ENCODE data around the gene CCNF.
"Not testable (repeated sequence)": the region's sequence is repeated elsewhere in the genome, so short reads cannot be mapped to it uniquely, and the experiment has no call there.

CCNF gene

DNA sequence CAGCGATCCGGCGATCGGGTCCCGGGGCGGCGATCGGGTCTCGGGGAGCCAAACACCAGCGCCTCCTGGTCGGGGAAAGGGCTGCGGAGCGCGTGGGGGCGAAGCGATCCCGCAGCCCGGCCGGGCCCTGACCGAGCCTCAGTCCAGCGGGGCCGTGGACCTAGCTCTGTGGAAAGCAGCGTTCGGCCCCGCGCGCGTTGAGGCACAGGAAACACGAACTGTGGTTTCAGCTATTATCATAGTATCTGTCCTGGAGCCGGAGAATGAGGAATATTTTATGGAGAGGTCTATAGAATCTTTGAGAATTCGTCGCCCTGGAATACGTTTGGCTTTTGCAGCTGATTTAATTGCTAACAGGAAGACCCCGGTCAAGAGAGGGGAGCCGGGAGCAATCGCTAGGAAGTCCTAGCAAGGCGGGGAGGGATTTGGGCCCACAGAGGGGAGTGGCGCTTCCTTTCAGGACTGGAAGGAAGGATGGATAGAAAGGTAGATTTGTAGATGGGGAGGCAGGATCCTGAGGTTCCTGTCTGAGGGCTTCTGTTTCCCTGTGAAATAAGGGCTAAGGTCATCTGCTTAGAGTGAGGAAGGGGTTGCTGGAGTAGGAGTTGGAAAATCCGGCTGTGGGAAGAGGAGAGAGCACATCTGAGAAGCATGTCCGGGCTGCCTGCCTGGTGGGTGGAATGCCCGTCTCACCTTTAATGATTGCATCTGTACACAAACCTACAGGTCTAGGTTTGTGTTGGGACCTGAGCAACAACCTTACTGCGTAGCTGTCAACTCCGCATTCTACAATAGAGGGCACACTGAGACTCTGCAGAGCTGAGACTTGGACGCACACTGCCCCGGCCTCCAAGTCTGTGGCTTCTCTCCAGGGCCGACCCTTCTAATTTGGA lies 770 bp downstream of the CCNF start:
- peak; percentile 11 for DNase-seq

GRCh38 chr16:2432286-2432685 lies 3.0 kb downstream of the CCNF start:
- no peak for DNase-seq

DNA sequence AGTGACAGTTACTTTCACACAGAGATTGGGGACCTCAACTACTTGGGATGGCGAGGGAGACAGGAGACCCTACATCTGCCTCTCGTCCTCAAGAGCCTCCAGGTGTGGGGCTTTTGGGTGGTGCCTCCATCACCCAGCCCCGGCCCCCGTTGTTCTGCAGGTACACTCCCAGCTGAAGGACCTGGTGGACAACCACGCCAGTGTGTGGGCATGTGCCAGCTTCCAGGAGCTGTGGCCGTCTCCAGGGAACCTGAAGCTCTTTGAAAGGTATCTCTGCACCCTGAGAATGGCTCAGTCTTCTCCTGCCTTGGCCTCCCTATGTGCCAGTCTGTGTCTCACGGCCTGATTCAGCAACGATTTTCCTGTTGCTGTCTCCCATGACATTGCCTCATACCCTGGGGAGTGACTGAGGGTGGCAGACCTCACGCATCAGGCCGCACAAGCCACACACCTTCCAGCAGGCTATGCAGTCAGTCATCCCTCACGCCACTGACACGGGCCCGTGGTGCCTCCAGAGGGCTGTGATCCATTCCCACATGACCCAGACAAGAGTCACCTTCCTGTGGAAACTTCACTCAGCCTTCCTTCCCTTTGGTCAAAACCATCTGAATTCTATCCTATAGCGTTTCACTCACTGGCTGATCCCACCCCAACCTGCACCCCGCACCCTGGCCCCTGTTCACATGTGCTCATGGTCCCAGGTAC lies 3.7 kb downstream of the CCNF start:
- DNase-seq, result no peak

DNA sequence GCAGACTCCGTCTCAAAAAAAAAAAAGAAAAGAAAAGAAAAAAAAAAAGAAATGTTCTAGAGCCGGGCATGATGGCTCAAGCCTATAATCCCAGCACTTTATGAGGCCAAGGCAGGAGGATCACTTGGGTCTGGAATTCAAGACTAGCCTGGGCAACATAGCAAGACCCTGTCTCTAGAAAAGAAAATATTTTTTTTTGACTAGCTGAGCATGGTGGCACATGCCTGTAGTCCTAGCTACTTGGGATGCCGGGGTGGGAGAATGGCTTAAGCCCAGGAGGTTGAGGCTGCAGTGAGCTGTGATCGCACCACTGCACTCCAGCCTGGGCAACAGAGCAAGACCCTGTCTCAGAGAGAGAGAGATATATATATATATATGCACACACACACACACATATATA lies 6.0 kb downstream of the CCNF start:
- not testable (repeated sequence) for DNase-seq

DNA sequence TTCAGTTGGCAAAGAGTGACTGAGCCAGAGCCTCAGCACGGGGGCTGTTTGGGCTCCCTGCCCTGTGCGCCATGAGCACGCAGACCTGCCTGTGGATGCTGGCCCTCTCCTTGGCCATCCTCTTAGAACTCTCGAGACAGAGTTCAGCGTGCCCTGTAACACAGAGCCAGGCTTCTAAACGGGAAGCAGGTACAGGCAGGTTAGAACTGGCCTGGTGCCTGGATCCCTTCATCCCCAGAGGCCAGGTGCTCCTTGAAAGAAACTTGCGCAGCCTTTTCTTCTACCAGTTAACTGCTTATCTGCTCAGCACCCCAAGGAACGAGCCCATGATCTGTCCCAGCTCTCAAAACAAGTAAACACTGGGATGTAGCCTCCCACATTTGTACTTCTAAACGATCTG lies 6.9 kb downstream of the CCNF start:
- no peak for DNase-seq

DNA sequence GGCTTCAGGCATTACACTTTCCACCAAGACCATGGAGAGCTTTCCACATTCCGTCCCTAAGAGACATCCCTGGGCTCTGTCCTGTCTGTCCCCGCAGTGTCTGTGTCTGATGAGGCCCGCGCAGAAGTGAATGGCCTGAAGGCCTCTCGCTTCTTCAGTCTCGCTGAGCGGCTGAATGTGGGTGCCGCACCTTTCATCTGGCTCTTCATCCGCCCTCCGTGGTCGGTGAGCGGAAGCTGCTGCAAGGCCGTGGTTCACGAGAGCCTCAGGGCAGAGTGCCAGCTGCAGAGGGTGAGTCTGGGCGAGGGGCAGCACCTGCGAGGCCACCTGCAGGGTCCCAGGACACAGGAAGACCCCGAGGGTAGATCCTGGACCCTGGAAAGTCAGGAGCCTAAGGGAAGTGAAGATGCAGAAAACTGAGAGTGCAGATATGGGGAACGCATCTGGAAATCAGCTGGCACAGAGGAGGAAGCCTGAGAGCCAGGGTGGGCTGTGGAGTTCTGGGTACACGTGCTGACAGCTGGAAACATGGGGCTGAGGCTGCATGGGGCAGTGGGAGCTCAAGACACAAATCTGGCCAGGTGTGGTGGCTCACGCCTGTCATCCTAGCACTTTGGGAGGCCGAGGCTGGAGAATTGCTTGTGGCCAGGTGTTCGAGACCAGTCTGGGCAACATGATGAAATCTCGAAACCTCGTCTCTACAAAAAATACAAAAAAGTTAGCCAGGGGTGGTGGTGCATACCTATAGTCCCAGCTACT lies 8.0 kb downstream of the CCNF start:
- no peak for DNase-seq

DNA sequence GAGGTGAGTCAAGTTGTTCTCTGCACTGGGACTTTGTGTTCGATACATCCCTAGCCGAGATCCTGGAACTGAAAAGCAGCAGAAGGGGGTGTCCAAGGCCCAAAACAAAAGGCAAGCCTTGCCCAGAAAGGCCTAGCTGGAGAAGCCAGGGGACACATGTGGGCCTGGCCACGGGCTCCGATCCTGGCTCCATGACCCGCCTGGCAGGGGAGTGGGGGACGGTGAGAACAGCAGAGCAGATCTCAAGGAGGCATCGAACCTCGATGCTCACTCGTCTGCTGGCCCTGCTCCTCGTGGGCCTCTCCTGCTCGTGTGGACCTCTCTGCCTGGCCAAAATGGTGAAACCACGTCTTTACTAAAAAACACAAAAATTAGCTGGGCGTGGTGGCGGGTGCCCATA lies 8.9 kb downstream of the CCNF start:
- DNase-seq, result no peak

DNA sequence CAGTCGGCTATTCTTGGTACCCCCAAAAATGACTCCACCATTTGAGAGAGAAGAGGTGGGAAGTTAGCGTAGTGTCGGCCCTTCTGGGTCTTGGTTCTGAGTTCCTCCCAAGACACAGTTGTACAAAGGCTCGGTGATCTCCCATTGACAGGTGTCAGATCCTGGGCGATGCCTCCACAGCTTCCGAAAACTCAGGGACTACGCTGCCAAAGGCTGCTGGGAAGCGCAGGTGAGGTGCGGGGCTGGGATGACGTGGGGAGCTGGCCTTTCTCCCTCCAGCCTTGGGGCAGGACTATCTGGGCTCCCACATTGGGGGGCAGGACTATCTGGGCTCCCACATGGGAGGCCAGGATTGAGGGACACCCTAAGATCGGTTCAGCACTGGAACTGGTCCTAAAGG lies 10.4 kb downstream of the CCNF start:
- no peak for DNase-seq

DNA sequence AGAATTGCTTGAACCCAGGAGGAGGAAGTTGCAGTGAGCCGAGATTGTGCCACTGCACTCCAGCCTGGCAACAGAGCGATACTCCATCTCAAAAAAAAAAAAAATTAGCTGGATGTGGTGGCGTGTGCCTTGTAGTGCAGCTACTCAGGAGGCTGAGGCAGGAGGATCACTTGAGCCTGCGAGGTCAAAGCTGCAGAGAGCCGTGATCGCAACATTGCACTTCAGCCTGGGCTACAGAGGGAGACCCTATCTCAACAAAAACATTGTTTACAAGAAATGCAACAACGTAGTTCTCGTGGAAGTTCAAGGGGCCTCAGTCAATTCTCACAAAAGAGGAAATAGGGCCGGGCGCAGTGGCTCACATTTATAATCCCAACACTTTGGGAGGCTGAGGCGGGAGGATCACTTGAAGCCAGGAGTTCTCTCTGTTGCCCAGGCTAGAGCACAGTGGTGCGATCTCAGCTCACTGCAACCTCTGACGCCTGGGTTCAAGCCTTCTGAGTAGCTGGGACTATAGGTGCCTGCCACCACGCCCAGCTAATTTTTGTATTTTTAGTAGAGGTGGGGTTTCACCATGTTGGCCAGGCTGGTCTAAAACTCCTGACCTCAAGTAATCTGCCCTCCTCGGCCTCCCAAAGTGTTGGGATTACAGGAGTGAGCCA lies 12.0 kb downstream of the CCNF start:
- not testable (repeated sequence) for DNase-seq

GRCh38 chr16:2443555-2443954 lies 14.3 kb downstream of the CCNF start:
- no peak for DNase-seq

DNA sequence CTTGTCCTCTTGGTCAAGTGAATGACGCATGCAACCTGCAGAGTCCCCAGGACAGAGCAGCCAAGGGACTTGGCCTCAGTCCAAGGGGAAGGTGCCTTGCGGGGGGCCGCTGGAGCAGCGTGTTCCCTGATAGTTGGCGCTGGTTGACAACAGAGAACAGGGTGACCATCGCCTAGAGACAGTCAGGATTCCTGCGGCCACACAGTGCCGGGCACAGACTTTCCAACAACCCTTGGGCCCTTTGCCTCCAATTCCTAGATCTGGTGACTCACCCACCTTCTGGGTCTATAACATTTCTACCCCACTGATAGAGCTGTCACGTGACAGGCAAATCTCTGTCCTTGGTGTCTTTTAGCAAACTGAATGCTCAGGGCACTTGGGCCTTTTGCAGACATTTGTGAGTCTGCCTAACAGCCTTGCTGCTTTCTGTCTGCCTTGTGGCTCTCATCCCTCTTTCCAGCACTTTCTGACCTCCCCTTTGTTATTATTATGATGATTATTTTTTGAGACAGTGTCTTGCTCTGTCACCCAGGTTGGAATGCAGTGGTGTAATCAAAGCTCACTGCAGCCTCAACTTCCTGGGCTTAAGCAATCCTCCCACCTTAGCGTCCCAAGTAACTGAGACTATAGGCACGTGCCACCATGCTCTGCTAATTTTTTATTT lies 18.8 kb downstream of the CCNF start:
- DNase-seq, result no peak

GRCh38 chr16:2449118-2449517 lies 19.9 kb downstream of the CCNF start:
- DNase-seq, result no peak

DNA sequence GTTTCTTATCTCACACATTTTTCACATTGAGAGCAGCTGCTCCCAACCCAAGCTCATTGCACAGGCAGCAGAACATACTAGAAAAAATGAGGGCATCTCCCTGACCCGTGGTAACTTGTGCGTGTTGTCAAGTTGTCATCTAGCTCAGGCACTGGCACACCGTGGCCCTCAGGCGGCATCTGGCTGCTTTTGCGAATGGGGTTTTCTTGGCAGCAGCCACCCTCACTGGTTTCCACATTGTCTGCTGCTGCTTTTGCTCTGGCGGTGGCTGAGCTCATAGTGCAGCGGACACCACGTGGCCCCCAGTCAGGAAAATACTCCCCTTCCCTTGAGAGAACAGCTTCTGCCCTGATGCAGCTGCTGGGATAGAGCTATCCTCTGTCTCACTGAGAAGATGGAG lies 21.3 kb downstream of the CCNF start:
- no peak for DNase-seq

DNA sequence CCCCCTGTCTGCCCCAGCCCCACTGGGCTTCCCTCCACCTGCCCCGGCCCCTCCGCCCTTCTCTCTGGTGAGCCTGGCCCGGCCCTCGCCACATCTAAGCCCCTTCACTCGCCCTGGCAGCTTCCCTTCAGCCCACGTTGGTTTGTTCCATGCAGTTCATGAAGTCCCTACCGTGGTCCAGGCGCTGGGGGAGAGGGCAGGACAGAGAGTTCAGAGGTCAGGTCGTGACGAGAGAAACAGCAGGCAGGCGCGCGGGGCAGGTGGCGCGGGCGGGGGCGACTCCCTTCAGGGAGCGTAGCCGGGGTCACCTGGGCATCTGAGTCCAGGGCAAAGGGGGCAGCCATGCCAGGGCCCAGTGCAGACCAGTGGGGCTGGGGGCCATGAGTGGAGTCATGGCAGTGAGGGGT lies 21.7 kb downstream of the CCNF start:
- DNase-seq, result no peak

- DNase-seq, result no peak
Observed at GRCh38 chr16:2451851-2452320, 22.6 kb downstream of the CCNF start.

- no peak for DNase-seq
Observed at GRCh38 chr16:2452650-2453049, 23.4 kb downstream of the CCNF start.

GRCh38 chr16:2455081-2455845 lies 26.0 kb downstream of the CCNF start:
- no peak for DNase-seq

- DNase-seq, result no peak
Observed at GRCh38 chr16:2456551-2457153, 27.4 kb downstream of the CCNF start.

- DNase-seq, result no peak
Observed at GRCh38 chr16:2457267-2457666, 28.0 kb downstream of the CCNF start.

GRCh38 chr16:2457946-2458345 lies 28.7 kb downstream of the CCNF start:
- no peak for DNase-seq
